AG04450 (cell line): ENCODE results near the gene DSCAML1. TPM values are rescaled to one million over a fixed set of nuclear protein-coding genes. Genes with fewer than 3 reads are reported as not detected.

ENCODE experiments used
- CTCF ChIA-PET: fragments of 300-600, 350-600 bp; formaldehyde crosslinking; extraction: SDS; loops from one replicate; lab custom pipeline; 2022; ENCODE audit warnings: antibody characterized with exemption, inconsistent platforms; lab: Charles Lee
- POLR2A ChIA-PET: fragments of 350-600 bp; formaldehyde crosslinking; extraction: SDS; loops from one replicate; lab custom pipeline; 2021; ENCODE audit warnings: antibody characterized with exemption, inconsistent platforms; lab: Yijun Ruan, JAX
- DNase-seq: peaks from one replicate; pipeline ENCODE4 v3.0.0-alpha.2; 2011; ENCODE audit warnings: low read depth, low spot score
- H3K27ac ChIP-seq: one replicate; pipeline ENCODE4 v1.5.1; 2012; ENCODE audit warnings: low read depth, low read length, control low read depth
- H3K27me3 ChIP-seq: one replicate; pipeline ENCODE4 v1.6.0; 2012; ENCODE audit warnings: low read length; ENCODE audit not compliant: control insufficient read depth, insufficient read depth
- H3K4me3 ChIP-seq: 2 replicates; pipeline ENCODE4 v1.5.1; 2011; ENCODE audit warnings: mild to moderate bottlenecking, low read depth, low read length, control low read depth
- H3K9me3 ChIP-seq: 2 replicates; pipeline ENCODE4 v1.5.1; 2012; ENCODE audit warnings: low read length; ENCODE audit not compliant: control insufficient read depth, insufficient read depth
- CTCF ChIP-seq: IDR thresholded peaks from 2 replicates; pipeline ENCODE4 v1.5.1; 2011; ENCODE audit warnings: low read depth, low read length, control low read depth, inconsistent platforms
- polyA minus RNA-seq: library from RNA; depleted of rRNA, polyadenylated mRNA; stranded (reverse); fragments of >200 nt; gene quantifications from 2 replicates; pipeline ENCODE4 v1.2.3, GENCODE V29; 2011; rRNA and poly(A)+ RNA removed
- polyA plus RNA-seq: library from polyadenylated mRNA; depleted of rRNA; stranded (reverse); fragments of >200 nt; gene quantifications from 2 replicates; pipeline ENCODE4 v1.2.3, GENCODE V29; 2011; rRNA removed

DSCAML1 gene
- polyA plus RNA-seq = not detected in 2 replicates
- not detected in 2 replicates for polyA minus RNA-seq

- TF ChIP-seq CTCF = no peak
- Histone ChIP-seq H3K27ac (no peak within 1 kb of the TSS), H3K9me3 (no peaks in the 10 kb centered on the region; the same call in 1 of the 2 replicates), H3K4me3 (no peak within 1 kb of the TSS), H3K27me3 (peaks cover 43% of the 10 kb centered on the region)
- ChIA-PET POLR2A (no interaction called here), CTCF (interaction anchor here (1.7 kb wide), 1 partner anchor 150 kb away, joined by 8 read pairs; no protein-coding TSS in a partner anchor)
- no peak for DNase-seq
Observed at GRCh38 chr11:117796872-117797529, at the start of gene DSCAML1. Gene DSCAML1, minus strand, starts transcription at chr11:117797216. Its CDS starts 137 bp downstream, at chr11:117797079.

GRCh38 chr11:117843666-117844484 lies 46.9 kb upstream of the DSCAML1 start:
- H3K27ac ChIP-seq = no peak overlapping the region
- DNase-seq = peak; percentile 20
- ChIA-PET POLR2A (no interaction called here), CTCF (interaction anchor here (0.6 to 8.9 kb wide), 34 partner anchors 9 to 400 kb away, joined by 3 to 256 read pairs (median 4); no protein-coding TSS in a partner anchor)
- H3K4me3 ChIP-seq = no peak overlapping the region
- H3K9me3 ChIP-seq = no peaks in the 10 kb centered on the region
- peak; percentile 98 for TF ChIP-seq CTCF
- H3K27me3 ChIP-seq = peaks cover 7% of the 10 kb centered on the region

GRCh38 chr11:117842131-117842941 lies 45.3 kb upstream of the DSCAML1 start:
- TF ChIP-seq CTCF = no peak
- H3K4me3 ChIP-seq = no peak overlapping the region
- POLR2A ChIA-PET = no interaction called here
- DNase-seq = no peak
- H3K9me3 ChIP-seq = no peaks in the 10 kb centered on the region
- no peak overlapping the region for H3K27ac ChIP-seq
- H3K27me3 ChIP-seq = peaks cover 12% of the 10 kb centered on the region
- CTCF ChIA-PET = interaction anchor here (0.7 to 8.9 kb wide), 15 partner anchors 8 to 485 kb away, joined by 3 to 256 read pairs (median 7); no protein-coding TSS in a partner anchor

- CTCF ChIA-PET = interaction anchor here (2.0 to 8.9 kb wide), 4 partner anchors 20 to 106 kb away, joined by 6 to 256 read pairs (median 46); no protein-coding TSS in a partner anchor
- H3K27me3 ChIP-seq = peaks cover 14% of the 10 kb centered on the region
- POLR2A ChIA-PET = no interaction called here
- DNase-seq = no peak
- TF ChIP-seq CTCF = no peak
- H3K9me3 ChIP-seq = no peaks in the 10 kb centered on the region
- H3K4me3 ChIP-seq = no peak overlapping the region
- H3K27ac ChIP-seq = no peak overlapping the region
Observed at GRCh38 chr11:117841551-117842031, 44.6 kb upstream of the DSCAML1 start.
